Measurements from ENCODE around the gene KRTAP4-12.
"Not testable (repeated sequence)": the region's sequence is repeated elsewhere in the genome, so short reads cannot be mapped to it uniquely, and the experiment has no call there.

Gene KRTAP4-12

DNA sequence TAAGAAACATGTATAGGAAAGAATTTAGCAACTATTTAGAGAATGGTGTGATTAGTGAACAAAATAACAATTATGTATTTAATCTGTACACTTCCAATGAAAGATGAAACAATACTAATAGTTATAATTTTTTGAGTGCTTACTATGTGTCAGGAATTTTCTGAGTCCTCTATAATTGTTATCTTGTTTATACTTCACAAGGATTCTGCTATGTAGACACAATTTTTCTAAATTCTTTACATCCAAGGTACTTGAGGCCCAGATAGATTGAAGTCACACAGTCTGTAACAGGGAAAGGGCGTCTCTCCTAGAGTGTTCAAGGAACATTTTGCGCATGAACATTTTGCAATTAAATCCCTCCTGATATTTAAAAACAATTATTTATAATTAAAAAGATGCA, 1.1 kb upstream of the KRTAP4-12 start:
- TF ChIP-seq, protein P1, sequence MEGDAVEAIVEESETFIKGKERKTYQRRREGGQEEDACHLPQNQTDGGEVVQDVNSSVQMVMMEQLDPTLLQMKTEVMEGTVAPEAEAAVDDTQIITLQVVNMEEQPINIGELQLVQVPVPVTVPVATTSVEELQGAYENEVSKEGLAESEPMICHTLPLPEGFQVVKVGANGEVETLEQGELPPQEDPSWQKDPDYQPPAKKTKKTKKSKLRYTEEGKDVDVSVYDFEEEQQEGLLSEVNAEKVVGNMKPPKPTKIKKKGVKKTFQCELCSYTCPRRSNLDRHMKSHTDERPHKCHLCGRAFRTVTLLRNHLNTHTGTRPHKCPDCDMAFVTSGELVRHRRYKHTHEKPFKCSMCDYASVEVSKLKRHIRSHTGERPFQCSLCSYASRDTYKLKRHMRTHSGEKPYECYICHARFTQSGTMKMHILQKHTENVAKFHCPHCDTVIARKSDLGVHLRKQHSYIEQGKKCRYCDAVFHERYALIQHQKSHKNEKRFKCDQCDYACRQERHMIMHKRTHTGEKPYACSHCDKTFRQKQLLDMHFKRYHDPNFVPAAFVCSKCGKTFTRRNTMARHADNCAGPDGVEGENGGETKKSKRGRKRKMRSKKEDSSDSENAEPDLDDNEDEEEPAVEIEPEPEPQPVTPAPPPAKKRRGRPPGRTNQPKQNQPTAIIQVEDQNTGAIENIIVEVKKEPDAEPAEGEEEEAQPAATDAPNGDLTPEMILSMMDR (IDR thresholded peaks at IDR 0.05; ENCODE audit: low read depth, low read length), result no peak

DNA sequence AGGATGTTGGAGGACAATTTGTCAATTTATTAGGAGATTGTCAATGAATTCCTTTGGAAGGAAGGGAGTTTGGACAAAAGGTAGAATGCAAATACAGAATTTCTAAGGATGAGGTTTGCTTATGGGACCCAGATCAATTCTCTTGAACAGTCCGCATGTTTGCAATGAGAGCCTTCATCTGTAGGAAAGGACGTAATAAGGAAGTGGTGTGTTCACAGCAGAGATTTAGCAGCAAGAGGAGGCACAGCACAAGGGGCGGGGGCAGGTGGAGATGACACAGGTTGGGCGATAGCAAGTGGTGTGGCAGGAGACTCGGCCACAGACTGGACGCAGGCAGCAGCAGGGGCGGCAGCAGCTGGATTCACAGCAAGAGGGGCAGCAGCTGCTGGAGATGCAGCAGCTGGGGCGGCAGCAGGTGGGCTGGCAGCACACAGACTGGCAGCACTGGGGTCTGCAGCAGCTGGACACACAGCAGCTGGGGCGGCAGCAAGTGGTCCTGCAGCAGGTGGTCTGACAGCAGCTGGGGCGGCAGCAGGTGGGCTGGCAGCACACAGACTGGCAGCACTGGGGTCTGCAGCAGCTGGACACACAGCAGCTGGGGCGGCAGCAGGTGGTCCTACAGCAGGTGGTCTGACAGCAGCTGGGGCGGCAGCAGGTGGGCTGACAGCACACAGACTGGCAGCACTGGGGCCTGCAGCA, 541 bp downstream of the KRTAP4-12 start:
- not testable (repeated sequence) for H3K4me3 ChIP-seq (ENCODE audit: low read depth, low read length)

More for the DNA sequence above, 1.1 kb upstream of the KRTAP4-12 start:
- H3K4me3 ChIP-seq (ENCODE audit: low read depth, low read length), result no peak overlapping the region

DNA sequence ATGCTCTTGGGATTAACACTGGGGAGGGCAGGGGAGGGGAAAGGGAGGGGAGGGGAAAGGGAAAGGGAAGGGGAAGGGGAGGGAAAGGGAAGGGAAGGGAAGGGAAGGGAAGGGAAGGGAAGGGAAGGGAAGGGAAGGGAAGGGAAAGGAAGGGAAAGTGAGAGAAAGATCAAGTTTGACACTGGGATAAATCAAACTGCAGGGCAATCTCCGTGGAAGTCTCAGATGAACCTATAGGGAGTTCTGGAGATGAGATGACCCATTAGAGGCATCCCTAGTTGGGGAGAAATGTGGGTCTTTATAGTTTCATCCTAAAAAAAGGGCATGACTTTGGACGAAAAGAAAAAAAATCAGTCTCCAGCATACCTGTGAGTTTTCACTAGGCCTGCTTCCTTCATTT, 2.2 kb downstream of the KRTAP4-12 start:
- no peak overlapping the region for H3K4me3 ChIP-seq (ENCODE audit: low read depth, low read length)
- TF ChIP-seq, protein P1 (IDR thresholded peaks at IDR 0.05; ENCODE audit: low read depth, low read length), result no peak

DNA sequence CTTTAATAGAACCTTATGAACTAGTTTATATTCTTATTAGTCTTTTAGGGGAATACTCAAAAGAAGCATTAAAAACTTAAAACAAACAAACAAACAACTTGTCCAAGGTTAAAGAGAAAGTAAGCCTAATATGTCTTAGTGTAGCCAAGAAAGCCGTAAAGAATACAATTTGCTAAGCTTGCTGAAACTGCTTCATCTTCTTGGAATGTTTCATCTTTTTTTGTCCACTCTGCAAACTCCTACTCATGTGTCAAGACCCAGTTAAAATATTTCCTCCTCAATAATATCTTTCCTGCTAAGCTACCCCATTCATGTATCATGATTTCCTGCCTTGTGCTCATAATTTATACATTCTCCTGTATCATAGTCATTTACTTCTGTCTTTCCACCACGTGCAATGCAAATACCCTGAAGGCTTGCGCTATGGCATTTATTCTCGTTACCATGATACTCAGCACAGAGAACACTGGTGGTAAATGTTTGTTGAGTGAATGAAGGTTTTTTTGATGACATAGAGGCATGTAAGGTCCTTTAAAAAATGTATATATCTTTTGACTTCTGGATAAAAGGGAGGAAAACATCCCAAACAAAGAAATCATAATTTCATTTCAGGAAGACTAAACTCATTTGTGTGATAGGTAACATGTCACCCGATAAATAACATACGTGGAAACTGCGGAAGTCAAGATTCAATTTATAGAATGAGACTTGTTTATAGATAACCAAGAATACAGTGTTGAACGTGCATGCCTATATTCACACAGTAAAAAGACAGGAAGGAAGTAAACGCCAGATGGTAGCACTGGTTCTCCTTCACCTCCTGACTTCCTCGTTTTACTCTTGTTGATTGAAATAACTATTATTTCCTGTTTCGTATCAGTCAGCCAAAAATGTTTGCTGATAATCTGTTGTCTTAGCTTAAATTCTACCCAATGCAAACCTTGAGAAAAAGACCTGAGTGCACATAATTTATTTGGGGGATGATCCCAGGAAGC, 4.0 kb downstream of the KRTAP4-12 start:
- not testable (repeated sequence) for H3K4me3 ChIP-seq (ENCODE audit: low read depth, low read length)

DNA sequence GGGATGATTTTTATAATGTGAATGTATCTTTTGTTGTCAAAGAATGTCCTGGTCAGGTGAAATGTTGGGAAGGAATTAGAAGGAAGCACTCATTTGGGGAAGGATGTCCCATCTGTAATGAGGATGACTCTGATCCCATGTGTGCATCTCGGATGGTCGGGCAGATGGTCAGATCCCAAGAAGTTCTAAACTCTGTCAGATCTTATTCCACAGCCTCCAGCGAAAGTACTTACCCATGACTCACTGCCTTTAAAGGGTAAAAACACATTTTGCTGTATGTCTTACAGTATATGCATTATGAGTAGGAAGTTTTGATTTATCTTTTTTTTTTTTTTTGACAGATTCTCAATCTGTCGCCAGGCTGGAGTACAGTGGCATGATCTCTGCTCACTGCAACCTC, 5.3 kb downstream of the KRTAP4-12 start:
- H3K4me3 ChIP-seq (ENCODE audit: low read depth, low read length), result no peak overlapping the region
- TF ChIP-seq, protein P1 (IDR thresholded peaks at IDR 0.05; ENCODE audit: low read depth, low read length), result no peak

DNA sequence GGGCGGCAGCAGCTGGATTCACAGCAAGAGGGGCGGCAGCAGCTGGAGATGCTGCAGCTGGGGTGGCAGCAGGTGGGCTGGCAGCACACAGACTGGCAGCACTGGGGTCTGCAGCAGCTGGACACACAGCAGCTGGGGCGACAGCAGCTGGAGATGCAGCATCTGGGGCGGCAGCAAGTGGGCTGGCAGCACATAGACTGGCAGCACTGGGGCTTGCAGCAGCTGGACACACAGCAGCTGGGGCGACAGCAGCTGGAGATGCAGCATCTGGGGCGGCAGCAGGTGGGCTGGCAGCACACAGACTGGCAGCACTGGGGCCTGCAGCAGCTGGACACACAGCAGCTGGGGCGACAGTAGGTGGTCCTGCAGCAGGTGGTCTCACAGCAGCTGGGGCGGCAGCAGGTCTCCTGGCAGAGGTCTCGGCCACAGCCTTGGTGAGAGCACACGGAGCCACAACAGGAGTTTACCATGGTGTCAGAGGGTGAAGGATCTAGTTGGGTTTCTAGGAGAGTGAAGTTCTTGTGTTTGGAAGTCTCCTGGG, 6.1 kb downstream of the KRTAP4-12 start, which contains the start of gene KRTAP4-11:
Gene KRTAP4-11 (minus strand): TSS at position 528 of the 541 bp plus-strand sequence. CDS start 58 bp downstream, at position 470.
- H3K4me3 ChIP-seq (ENCODE audit: low read depth, low read length), result not testable (repeated sequence)

DNA sequence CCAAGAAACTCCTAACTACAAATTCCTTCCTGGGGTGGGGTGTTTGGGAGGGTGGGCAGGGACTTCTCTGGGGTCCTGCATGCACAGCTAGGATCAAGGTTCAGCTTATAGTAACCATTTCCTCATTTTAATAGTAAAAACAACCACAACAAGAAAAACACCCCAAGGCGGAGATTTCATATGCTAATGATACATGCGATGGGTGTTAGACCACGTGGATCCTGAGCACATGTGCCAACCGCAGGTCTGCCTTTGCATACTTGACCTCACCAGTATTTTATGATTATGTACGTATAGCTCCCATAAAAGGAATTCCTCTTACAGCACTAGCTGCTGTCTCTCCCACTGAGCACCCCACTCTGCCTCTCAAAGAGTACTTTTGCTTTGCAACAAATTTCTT, 7.7 kb downstream of the KRTAP4-12 start:
- TF ChIP-seq, protein P1 (IDR thresholded peaks at IDR 0.05; ENCODE audit: low read depth, low read length), result no peak
- no peak overlapping the region for H3K4me3 ChIP-seq (ENCODE audit: low read depth, low read length)

DNA sequence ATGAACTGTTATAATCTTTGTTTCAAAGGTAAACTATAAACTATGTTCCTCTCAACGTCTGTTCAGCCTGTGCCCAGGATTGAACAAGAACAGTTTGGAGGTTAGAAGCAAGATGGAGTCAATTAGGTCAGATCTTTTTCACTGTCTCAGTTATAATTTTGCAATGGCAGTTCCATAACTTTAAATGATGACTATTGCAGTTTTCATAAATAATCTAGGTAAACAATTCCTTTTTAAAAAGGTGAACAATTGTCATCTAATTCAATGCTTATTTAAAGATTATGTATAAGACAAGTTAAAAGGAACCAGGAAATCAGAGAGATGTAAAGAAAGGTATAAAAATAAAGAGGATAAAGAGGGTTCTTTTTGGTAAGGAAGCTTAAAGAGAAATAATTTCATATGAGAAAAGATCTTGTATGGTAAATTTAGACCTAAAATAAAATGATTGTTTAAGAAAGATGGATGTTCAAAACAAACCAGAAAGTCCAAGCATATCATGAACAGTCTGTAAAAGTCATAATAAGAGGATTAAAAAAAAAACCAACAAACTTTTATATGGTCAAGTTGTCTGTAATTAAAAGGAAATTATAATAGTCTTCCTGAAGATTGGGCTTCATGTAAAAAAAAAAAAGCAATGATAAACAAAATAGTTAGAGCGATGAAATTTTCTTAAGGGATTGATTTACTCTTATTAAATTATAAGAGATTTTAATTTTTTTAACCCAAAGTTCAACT, 12.7 kb downstream of the KRTAP4-12 start:
- no peak overlapping the region for H3K4me3 ChIP-seq (ENCODE audit: low read depth, low read length)
- TF ChIP-seq, protein P1 (IDR thresholded peaks at IDR 0.05; ENCODE audit: low read depth, low read length), result no peak

DNA sequence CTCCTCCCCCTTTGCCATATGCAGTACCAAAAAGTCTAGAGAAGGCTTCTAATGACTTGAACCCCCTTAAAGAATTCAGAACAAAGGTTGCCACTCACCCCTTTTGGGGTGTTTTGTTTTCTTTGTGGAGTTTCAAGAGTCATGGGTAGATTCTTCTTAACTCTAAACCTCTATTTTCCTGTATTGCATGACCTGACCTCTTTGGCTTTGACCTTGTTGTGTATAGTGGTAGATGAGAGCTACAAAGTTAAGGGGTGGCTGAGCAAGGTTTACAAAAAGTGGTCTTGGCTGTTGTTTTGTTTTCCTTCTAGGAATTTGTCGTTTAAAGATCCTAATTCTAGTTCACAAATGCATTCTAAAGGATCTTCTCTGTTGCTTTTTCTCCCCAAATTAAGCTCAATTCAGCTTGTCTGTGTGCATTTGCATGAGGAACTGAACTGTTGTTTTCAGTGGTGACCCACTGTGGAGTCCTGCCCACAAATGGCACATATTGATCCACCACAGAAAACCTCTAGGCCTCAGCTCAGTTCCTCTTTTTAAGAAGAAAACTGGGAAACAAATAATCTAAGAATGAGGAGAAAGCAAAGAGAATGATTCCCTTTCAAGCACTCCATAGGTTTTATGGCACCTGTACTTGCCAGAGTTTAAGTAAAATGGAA, 15.1 kb downstream of the KRTAP4-12 start:
- H3K4me3 ChIP-seq (ENCODE audit: low read depth, low read length), result not testable (repeated sequence)

Data from WI38 (cell line).